HepG2 (cell line): ENCODE results near the gene GBA2. TPM values are rescaled to one million over a fixed set of nuclear protein-coding genes. Genes with fewer than 3 reads are reported as not detected.
A peak's percentile ranks its signal among the peaks of the same experiment; 100 is the strongest.

ENCODE experiments used
- ERF ChIP-seq: IDR thresholded peaks from 2 replicates; pipeline ENCODE4 v1.6.1; 2018; ENCODE audit warnings: missing biosample characterization, missing genetic modification reagents
- FOXA3 ChIP-seq: IDR thresholded peaks from 2 replicates; pipeline ENCODE4 v1.6.1; 2016; ENCODE audit warnings: missing genetic modification reagents, missing compliant biosample characterization
- MAFF ChIP-seq: IDR thresholded peaks from 2 replicates; pipeline ENCODE4 v1.6.1; 2011; ENCODE audit warnings: low read depth, low read length, improper control_type of control experiment
- NFIB ChIP-seq: sonication (generic); formaldehyde crosslinking; IDR thresholded peaks from 2 replicates; pipeline ENCODE4 v1.9.0; 2021; ENCODE audit warnings: missing genetic modification reagents, mild to moderate bottlenecking, borderline replicate concordance
- PHF8 ChIP-seq: sonication (generic); formaldehyde crosslinking; IDR thresholded peaks from 2 replicates; pipeline ENCODE4 v1.5.0; 2020; ENCODE audit warnings: missing genetic modification reagents
- PRDM10 ChIP-seq: sonication (generic); formaldehyde crosslinking; IDR thresholded peaks from 2 replicates; pipeline ENCODE4 v1.4.0; 2020; ENCODE audit warnings: low read depth, missing genetic modification reagents
- SRF ChIP-seq: IDR thresholded peaks from 2 replicates; pipeline ENCODE4 v1.6.1; 2011; ENCODE audit warnings: mild to moderate bottlenecking, low read depth, low read length, moderate library complexity
- ZBTB7A ChIP-seq: sonication (generic); formaldehyde crosslinking; IDR thresholded peaks from 2 replicates; pipeline ENCODE4 v1.8.0; 2022; ENCODE audit warnings: mild to moderate bottlenecking, missing genetic modification reagents
- ZNF235 ChIP-seq: sonication (generic); formaldehyde crosslinking; IDR thresholded peaks from 2 replicates; pipeline ENCODE4 v1.8.1; 2023; ENCODE audit warnings: mild to moderate bottlenecking, missing genetic modification reagents, borderline replicate concordance
- ZNF543 ChIP-seq: sonication (generic); formaldehyde crosslinking; IDR thresholded peaks from 2 replicates; pipeline ENCODE4 v1.4.0; 2020; ENCODE audit warnings: mild to moderate bottlenecking, missing genetic modification reagents
- polyA plus RNA-seq, 8 experiments: library from polyadenylated mRNA; depleted of rRNA in 3 of 8; stranded (reverse) in 7 of 8; unstranded in 1 of 8; fragments of >200 nt; fragmentation: Illumina TruSeq in 4 of 8; extraction: Trizol in 4 of 8; gene quantifications; 2 replicates each; pipeline versions ENCODE4 v1.2.1 to v1.2.3, GENCODE V29; 2011 to 2016; ENCODE audit warnings: low read depth in 4 of 8, missing spikeins in 1 of 8, mixed read lengths in 1 of 8; ENCODE audit not compliant: insufficient read depth in 1 of 8
- total RNA-seq, 5 experiments: library from RNA; depleted of rRNA; stranded (reverse); fragments of >200 nt; fragmentation: Illumina TruSeq; extraction: Trizol; gene quantifications; 2 replicates each; pipeline ENCODE4 v1.2.3, GENCODE V29; 2016; ENCODE audit warnings: low read depth in 1 of 5

Gene GBA2
- total and polyA plus RNA-seq, 2 of the 13 experiments (the other 11 are each of a cell fraction or from before 2014, with no cell fraction given): 37.5 to 86.1 TPM

GRCh38 chr9:35690614-35691333 is 58.3 kb downstream of the GBA2 start (continued):
- TF ChIP-seq ZNF543 (CRISPR knock-in tag) (0 out of 2 replicates have a peak, but pooled peaks have one; percentile 20), FOXA3 (no peak), ZNF235 (CRISPR knock-in tag) (no peak), SRF (peak; percentile 86), ZBTB7A (0 out of 2 replicates have a peak, but pooled peaks have one; percentile 8), ERF (0 out of 2 replicates have a peak, but pooled peaks have one; percentile 14), PRDM10 (CRISPR knock-in tag) (0 out of 2 replicates have a peak, but pooled peaks have one; percentile 14), MAFF (no peak), NFIB (no peak), PHF8 (CRISPR knock-in tag) (peak; percentile 60; the same call in 1 of the 2 replicates)
